ENCODE results near the gene SP110.

Gene SP110

GRCh38 chr2:230170532-230170931, 49.3 kb downstream of the SP110 start:
- peak; percentile 7 for DNase-seq (ENCODE audit: low spot score)

- no peak for DNase-seq (ENCODE audit: low spot score)
These were observed 53.1 kb downstream of the SP110 start for GRCh38 chr2:230166557-230167170.

DNA sequence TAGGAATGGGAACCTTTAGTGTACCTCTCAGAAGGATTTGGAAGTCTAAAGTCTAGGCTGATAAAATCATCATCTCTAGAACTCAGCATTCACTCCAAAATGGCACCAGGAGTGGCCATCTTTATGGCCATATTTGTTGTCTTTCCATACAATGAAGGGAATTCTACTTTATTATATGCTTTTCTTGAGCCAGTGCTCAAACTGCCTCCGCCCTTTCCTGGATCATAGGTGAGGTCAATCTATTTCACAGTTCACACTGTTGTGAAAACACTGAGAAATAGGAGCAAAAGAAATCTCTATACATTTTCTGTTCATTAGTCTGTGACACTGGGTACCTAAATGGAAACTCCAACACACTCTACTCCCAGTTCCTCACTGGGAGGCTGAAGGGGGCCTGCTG, 55.6 kb downstream of the SP110 start:
- DNase-seq (ENCODE audit: low spot score): no peak

DNA sequence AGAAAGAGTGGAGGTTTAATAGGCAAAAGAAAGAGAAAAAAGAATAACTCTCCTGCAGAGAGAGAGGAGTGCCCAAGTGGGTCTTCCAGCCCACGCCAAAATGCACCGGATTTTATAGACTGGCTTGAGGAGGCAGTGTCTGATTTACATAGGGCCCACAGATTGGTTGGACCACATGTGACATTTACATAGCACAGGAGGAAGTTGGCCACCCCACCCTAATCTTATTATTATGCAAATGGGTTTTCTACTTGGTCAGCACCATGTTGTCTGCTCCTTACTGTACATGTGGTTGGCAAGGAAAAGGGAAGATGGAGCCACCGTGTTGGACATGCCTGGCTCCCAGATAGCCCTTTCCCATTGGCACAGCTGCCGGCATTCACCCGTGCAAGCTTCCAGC, 56.8 kb downstream of the SP110 start:
- no peak for DNase-seq (ENCODE audit: low spot score)

- DNase-seq (ENCODE audit: low spot score): no peak
These were observed 58.6 kb downstream of the SP110 start for GRCh38 chr2:230161184-230161583.

DNA sequence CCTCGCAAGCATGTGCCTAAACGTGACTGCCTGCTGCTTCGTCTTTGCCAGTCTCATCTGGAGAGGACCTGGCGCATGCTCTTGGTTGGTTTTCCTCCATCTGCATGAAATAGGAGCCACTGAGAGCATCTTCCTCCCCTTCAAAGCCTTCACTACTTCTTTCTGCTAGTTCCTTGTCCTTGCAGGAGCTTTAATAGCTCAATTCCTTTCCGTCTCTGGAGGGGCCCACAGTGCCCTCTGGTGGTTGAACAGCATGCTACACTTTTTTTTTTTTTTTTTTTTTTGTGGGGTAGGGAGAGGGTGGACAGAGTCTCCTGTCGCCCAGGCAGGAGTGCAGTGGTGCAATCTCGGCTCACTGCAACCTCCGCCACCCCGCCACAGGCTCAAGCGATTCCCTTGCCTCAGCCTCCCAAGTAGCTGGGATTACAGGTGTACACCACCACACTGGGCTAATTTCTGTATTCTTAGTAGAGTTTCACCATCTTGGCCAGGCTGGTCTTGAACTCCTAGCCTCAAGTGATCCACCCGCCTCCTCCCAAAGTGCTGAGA, 59.6 kb downstream of the SP110 start:
- peak; percentile 18 for DNase-seq (ENCODE audit: low spot score)

- DNase-seq (ENCODE audit: low spot score): peak; percentile 5
These were observed 61.3 kb downstream of the SP110 start for GRCh38 chr2:230158468-230158867.

DNA sequence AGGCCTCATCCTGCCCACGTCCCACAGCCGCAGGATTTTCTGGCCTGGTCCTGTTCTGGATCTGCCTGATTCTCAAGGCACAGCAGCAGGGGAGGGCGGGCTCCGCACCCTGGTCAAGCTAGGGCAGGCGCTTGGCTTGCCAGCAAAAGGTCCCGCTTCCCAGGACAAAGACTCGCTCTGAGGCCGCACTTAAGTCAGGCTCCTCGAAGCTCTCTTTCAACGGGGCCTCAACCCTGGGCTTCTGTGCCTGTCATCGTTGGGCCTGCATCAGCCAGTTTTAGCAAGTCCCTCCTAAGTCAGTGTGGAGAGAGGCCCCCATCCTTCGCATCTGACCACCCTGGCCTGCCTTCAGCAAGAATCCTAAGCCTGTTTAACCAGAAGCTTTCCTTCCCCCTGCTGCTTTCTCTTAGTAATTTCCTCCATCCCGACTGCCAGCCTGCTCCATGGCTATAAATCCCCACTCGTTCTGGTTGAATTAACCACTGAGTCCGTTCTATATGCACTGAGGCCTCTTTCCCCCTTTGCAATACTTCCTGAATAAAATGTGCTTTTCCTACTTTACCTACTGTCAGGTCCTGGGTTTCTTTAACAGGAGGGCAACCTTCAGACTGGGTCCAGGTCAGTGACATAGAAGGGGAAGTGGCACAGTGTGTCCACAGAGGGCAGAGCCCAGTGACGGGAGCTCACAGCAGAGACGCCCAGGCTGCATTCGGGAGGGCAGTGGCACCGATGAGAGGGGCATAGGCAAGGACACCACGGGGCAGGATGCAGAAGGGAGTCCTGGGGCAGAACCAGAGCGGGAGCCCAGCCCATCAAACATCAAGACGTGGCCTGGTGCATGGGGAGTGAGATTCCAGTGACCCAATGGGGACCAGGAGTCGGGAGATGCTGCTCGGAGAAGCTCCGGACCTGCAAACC, 62.7 kb downstream of the SP110 start:
- no peak for DNase-seq (ENCODE audit: low spot score)

DNA sequence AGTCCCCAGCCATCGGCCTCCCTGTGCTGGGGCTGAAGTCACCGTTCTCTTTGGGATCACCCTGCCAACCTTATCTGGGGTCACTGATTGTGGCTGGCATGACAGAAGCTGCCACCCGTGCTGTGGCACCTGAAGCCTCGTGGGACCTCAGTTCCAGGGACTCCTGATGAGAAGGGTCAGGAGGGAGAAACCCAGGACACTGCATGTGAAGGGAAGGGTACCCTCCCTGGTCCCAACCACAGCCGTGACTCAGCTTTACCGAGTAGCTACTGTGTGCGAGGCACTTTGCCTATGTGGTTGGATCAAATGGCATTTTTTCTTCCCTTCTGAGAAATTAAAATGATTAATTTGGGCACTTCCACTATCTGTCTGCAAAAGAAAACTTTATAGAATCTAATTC, 64.4 kb downstream of the SP110 start:
- DNase-seq (ENCODE audit: low spot score): no peak

DNA sequence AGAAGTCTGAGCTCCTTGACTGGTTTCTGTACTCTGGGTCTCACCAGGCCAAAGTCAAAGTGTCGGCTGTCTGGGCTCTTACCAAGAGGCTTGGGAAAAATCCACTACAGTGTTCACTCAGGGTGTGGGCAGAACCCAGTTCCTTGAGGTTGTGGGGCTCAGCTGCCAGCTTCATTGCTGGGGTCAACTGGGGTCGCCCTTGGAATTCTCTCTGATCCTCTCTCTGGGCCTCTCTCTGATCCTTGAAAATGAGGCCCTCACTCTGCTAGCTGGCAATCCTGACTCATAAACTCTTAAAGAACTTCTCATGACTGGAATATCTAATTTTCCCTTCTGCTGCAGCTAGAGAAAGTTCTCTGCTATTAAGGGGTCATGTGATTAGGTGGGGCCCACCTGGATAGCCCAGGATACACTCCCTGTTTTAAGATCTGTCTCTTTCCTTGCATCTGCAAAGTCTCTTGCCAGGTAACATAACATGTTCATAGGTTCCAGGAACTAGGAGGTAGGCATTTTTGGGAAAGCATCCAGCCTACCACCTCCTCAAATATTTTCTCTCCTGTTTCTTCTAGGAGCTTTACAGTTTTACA, 66.3 kb downstream of the SP110 start:
- DNase-seq (ENCODE audit: low spot score): no peak

DNA sequence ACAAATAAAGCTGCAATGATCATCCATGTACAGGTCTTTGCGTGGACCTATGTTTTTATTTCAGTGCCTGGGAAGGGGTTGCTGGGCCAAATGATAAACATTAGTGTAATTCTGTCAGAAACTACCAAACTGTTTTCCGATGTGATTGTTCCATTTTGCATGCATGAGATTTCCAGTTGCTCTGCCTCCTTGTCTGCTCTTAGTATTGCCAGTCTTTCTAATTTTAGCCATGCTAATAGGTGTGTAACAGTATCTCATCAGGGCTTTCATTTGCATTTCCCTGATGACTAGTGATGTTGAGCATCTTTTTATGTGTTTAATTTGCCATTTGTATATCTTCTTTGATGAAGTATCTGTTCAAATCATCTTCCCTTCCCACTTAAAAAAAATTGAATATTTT, 67.5 kb downstream of the SP110 start:
- DNase-seq (ENCODE audit: low spot score): no peak

DNA sequence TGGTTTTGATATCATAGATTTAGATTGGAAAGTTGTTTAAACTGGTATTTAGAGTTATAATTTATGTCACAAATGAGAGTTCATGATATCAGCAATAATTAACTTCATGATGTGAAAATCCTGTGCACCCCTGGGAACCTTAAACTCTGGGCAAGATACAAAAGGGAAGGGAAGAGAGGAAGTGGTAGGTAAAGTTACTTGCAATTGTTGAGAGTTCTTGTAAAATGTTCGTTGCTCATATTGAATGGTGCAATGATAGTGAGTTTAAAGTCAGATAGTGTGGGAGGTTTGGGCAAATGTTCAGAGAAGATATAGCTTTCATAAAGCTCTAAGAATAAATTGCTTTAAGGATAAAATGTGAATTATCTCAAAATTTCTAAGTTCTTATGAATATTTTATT, 75.4 kb downstream of the SP110 start:
- DNase-seq (ENCODE audit: low spot score): no peak

DNA sequence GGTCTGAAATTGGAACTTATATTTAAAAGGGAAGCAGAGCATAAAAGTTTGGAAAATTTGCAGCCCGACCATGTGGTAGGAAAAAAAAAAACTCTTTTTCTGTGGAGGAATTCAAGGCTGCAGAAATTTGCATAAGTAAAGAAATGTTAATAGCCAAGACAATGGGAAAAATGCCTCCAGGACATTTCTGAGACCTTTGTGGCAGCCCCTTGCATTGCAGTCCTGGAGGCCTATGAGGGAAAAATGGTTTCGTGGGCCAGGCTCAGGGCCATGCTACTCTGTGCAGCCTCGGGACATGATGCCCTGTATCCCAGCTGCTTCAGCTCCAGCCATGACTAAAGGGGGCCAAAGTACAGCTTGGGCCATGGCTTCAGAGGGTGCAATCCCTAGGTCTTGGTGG, 79.1 kb downstream of the SP110 start:
- DNase-seq (ENCODE audit: low spot score): no peak

DNA sequence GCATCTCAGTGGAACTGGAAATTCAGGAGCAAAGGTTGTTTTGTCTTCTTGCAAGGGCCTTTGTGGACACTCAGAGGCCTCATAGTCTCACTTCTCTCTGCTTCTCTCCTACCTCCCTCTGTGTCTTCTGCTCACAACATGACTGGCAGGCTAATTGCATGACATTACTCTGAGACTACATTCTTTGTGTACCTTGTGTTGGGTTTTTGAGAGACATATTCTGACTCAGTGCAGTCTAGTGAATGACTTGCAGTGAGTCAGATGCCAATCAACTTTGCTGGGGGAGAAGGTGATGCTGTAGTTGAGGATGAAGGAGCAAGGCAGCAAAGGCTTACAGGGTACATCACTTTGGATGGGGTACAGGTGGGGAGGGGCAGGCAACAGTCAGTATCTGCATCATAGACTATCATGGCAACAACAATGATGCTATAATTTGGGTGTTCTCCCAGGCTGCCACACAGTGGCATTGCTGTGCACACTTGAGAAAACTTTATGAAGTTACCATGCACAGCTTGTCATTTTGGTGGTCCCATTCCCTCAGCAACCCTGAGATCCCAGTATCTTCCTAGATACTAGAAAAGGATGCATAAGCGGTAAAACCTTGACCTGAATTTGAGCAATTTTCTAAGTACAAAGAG, 81.8 kb downstream of the SP110 start:
- no peak for DNase-seq (ENCODE audit: low spot score)

GRCh38 chr2:230135130-230135525, 84.7 kb downstream of the SP110 start:
- no peak for DNase-seq (ENCODE audit: low spot score)

DNA sequence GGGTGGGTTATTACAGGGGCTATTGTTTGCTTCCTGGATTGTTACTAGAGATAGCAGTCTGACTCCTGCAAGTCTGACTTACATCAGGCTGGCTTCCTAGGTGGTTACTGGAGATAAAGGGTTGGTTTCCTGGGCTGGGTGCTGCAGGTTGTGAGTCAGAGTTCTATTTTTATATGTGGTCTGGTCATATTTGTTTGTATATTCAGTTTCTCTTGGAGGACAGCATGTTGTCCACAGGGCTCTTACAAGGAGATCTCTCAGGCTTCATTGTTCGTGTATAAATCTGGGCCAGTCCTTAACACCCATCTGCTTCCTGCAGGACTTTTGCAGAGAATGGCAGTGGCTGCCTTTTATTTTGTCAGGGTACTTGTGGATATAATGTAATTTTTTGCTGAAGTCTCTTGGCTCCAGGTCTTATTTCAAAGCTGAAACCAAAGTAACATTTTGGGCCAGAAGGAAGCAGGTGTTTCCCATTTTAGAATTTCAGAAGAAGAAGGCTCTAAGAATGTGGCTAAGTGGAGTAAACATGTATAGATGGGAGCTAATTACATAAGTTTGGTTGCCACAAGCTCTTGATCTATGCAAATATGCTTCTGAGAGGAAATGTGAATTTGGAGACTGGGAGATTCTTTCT, 85.2 kb downstream of the SP110 start:
- DNase-seq (ENCODE audit: low spot score): peak; percentile 5

DNA sequence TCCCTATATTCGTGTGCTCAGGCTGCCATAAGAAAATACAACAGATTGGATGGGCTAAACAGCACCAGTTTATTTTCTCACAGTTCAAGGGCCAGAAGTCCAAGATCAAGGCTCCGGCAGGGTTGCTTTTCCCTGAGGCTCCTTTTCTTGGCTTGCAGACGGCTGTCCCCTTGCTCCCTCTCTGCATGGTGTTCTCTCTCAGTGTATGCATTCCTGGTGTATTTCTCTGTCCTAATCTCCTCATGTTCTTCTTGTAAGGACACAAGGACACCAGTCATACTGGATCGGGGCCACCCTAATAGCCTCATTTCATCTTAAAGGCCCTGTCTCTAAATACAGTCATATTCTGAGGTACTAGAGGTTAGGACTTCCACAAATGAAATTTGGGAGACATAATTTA, 88.4 kb downstream of the SP110 start:
- no peak for DNase-seq (ENCODE audit: low spot score)

DNA sequence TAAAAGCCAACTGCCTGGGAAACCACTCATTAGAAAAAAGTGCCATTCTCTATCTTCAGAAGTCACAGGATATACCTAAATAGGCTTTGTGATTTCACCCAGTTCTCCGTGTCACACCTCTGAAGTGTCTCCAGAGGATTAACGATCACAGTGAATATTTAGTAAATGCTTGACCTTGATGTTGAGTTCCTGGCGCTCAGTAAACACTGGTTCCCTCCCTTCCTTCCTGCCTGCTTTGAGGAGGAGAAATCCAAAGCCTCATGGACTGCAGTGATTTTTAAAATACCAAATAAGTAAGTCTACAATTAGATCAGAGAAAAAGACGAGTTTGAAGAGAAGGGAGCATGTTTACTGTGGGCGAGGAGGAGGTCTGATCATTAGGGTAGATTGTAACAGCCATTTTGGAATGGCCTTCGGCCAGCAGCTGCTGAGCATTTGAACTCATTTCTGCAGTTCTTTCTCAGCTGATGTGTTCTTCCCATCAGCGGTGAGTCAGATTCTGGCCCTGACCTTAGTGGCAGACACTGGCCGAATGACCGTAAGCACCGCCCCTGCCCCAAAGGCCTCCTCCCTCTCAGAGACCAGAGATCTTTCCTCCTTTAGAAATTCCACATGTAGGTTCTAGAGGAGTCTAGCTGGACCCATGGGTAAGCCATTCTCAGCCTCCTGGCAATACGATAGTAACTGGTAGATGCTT, 89.0 kb downstream of the SP110 start:
- DNase-seq (ENCODE audit: low spot score): no peak

GRCh38 chr2:230129343-230129742, 90.4 kb downstream of the SP110 start:
- peak; percentile 28 for DNase-seq (ENCODE audit: low spot score)

DNA sequence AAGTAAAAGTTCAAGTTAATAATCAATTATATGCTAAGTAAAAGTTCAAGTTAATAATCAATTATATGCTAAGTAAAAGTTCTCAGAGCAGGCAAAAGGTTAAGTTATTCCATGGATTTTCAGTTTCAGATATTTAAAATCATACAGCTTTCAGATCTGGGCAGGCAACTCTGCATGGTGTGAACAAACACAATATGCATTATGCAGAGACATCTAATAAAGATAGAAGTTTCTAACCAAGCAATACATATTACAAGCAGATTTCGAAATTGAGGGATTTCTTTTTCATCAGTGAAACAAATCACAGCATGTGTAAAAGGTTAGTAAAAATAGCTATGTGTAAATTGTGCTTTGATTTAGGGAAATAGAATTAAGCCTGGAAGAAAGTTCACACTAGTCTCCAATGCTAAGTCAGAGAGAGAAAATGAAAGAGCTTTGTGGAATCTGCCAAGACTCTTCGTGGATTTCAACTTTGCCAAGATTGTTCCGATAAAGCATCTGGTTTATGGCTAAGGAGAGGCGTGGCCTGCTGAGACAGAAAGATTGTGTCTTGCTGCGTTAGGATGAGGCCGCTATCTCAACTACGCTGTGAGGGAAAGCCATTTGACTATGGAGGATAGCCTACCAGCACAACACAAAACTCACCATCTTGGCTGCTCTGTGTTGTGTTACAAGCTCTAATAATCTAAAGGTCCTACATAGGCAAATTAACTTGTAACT, 91.0 kb downstream of the SP110 start:
- no peak for DNase-seq (ENCODE audit: low spot score)

DNA sequence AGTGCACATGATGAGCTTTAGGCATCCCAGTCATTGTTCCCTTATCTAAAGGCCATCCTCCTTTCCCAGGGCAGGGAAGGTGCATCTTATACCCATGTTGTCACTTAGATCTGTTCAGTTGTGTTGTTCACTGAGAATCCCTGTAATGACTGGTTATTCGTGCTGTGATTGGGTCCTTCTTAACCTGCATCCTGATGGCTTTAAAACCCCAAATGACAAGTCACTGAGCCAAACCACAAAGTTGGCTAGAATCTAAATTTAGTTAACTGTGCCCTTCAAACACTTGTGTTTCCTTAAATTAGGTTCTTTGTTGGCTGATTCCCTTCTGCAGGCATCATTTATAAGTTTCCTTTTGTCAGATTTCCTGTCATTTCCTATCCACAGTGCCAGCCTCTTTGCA, 92.6 kb downstream of the SP110 start:
- DNase-seq (ENCODE audit: low spot score): no peak
